Esophagus squamous epithelium (tissue), 5 donors: ENCODE data around the gene PM20D1. TPM values are rescaled to one million over a fixed set of nuclear protein-coding genes. Genes with fewer than 3 reads are reported as not detected.
A peak's percentile ranks its signal among the peaks of the same experiment; 100 is the strongest.

ENCODE experiments used
- DNase-seq: peaks from one replicate; lab custom pipeline; 2025; lab: John Stamatoyannopoulos, UW
- H3K27ac ChIP-seq, 4 donors: fragments of 200-600 bp; sonication (generic); one replicate each; pipeline ENCODE4 v1.5.1; 2016 to 2019; ENCODE audit warnings: mild to moderate bottlenecking in 1 of 4
- H3K27me3 ChIP-seq, 4 donors: fragments of 200-600 bp; sonication (generic); 1 replicate in 3 of 4; 2 replicates in 1 of 4; pipeline versions ENCODE4 v1.5.1 to v1.6.0; 2017 to 2021; ENCODE audit warnings: antibody characterized with exemption in 1 of 4
- H3K36me3 ChIP-seq, 3 donors: fragments of 200-600 bp; sonication (generic); one replicate each; pipeline ENCODE4 v1.5.1; 2016 to 2019
- H3K4me1 ChIP-seq, 3 donors: fragments of 200-600 bp; sonication (generic); one replicate each; pipeline ENCODE4 v1.5.1; 2017 to 2019
- H3K4me3 ChIP-seq, 4 donors: fragments of 200-600 bp; sonication (generic); 1 replicate in 3 of 4; 2 replicates in 1 of 4; pipeline ENCODE4 v1.5.1; 2016 to 2019; ENCODE audit warnings: mild to moderate bottlenecking in 2 of 4, moderate library complexity in 1 of 4
- H3K9me3 ChIP-seq, 3 donors: fragments of 200-600 bp; sonication (generic); one replicate each; pipeline ENCODE4 v1.5.1; 2016 to 2019
- POLR2A ChIP-seq, 4 donors: fragments of 450-650 bp; IDR thresholded peaks; one replicate each; pipeline ENCODE4 v1.6.1; 2017; ENCODE audit warnings: antibody characterized with exemption in 4 of 4, mild to moderate bottlenecking in 4 of 4, moderate library complexity in 3 of 4
- WGBS, 2 donors: methylation state at CpG; one replicate each; pipeline ENCODE4 v1.1.5; 2018; 5-methylcytosine and 5-hydroxymethylcytosine counted together
- intact Hi-C: fragments of 100-400 bp; cut with DNase I; formaldehyde crosslinking; loops from one replicate; pipeline ENCODE4 v1.15.0; 2022
- total RNA-seq, 4 donors: library from RNA; depleted of rRNA; stranded (reverse); fragments of >200 nt; gene quantifications; one replicate each; pipeline ENCODE4 v1.1.0, GENCODE V29; 2016
- TF ChIP-seq, protein P1 (sequence below), 6 experiments: fragments of 450-650 bp in 4 of 6; fragments of 200-600 bp in 2 of 6; sonication (generic) in 2 of 6; IDR thresholded peaks; one replicate each; pipeline ENCODE4 v1.5.1; 2016 to 2019; ENCODE audit warnings: antibody characterized with exemption in 6 of 6, mild to moderate bottlenecking in 4 of 6, moderate library complexity in 4 of 6
- donor health status: DM: yes; HTN: yes; CAD: no.

PM20D1 gene
- total RNA-seq, 4 donors from 2014 or later = 0.57 TPM; not detected in 3

- peaks cover 0 to 8% (median 0%) of the 10 kb centered on the region in 3 donors for H3K4me1 ChIP-seq
- H3K9me3 ChIP-seq = no peaks in the 10 kb centered on the region
- H3K27me3 ChIP-seq = no peaks in the 10 kb centered on the region
- no peak for TF ChIP-seq POLR2A (IDR thresholded peaks at IDR 0.05)
- no peak for DNase-seq
- peaks cover 4 to 86% (median 19%) of the 10 kb centered on the region in 3 donors for H3K36me3 ChIP-seq
- intact Hi-C loops = loop anchor here (10.0 kb wide), 1 partner anchor 118 kb away; no protein-coding TSS in a partner anchor
- H3K4me3 ChIP-seq = no peak overlapping the region
- 75 to 80% methylated on average over 1 of the region's 2 CpGs for WGBS, 2 donors
- no peak overlapping the region for H3K27ac ChIP-seq
These were observed 52.8 kb downstream of the PM20D1 start for GRCh38 chr1:205797168-205797567.

DNA sequence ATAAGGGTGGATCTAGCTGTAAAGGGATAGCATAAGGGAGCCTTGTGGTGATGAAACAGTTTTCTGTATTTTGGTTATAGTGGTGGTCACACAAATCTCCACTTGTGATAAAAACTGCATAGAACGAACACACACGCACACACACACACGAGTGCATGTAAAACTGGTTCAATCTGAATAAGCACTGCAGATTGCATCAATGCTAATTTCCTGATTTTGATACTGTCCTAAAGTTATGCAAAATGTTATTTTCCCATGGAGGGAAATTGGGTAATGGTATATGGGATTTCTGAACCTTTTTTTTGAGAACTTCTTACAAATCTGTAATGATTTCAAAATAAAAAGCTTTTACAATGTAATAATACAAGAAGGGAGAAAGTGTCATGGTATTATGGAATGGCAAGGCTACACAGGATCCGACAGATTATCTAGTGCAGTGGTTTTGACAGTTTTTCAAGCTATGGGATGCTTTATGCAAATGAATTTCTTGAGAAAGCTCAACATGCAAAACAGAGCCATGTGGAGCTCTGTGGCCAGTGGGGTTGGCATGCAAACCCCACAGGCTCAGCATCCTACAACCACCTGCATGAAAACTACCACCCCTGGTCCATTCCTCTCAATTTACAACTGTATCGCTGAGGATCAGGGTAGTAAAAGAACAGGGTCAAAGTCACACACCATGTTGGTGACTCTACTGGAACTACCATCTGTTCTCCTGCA is 55.8 kb downstream of the PM20D1 start:
- H3K4me3 ChIP-seq = no peak overlapping the region
- no peaks in the 10 kb centered on the region for H3K9me3 ChIP-seq
- no peaks in the 10 kb centered on the region for H3K27me3 ChIP-seq
- H3K4me1 ChIP-seq = peaks cover 0 to 6% (median 0%) of the 10 kb centered on the region in 3 donors
- WGBS, 2 donors = 62 to 75% methylated on average over 5 of the region's 5 CpGs
- H3K36me3 ChIP-seq = peaks cover 4 to 89% (median 13%) of the 10 kb centered on the region in 3 donors
- intact Hi-C loops = loop anchor here (5.0 to 10.0 kb wide), 2 partner anchors 121 to 183 kb away; no protein-coding TSS in a partner anchor
- DNase-seq = no peak
- no peak for TF ChIP-seq POLR2A (IDR thresholded peaks at IDR 0.05)
- TF ChIP-seq, protein P1, sequence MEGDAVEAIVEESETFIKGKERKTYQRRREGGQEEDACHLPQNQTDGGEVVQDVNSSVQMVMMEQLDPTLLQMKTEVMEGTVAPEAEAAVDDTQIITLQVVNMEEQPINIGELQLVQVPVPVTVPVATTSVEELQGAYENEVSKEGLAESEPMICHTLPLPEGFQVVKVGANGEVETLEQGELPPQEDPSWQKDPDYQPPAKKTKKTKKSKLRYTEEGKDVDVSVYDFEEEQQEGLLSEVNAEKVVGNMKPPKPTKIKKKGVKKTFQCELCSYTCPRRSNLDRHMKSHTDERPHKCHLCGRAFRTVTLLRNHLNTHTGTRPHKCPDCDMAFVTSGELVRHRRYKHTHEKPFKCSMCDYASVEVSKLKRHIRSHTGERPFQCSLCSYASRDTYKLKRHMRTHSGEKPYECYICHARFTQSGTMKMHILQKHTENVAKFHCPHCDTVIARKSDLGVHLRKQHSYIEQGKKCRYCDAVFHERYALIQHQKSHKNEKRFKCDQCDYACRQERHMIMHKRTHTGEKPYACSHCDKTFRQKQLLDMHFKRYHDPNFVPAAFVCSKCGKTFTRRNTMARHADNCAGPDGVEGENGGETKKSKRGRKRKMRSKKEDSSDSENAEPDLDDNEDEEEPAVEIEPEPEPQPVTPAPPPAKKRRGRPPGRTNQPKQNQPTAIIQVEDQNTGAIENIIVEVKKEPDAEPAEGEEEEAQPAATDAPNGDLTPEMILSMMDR (IDR thresholded peaks at IDR 0.05) = no peak
- no peak overlapping the region for H3K27ac ChIP-seq

DNA sequence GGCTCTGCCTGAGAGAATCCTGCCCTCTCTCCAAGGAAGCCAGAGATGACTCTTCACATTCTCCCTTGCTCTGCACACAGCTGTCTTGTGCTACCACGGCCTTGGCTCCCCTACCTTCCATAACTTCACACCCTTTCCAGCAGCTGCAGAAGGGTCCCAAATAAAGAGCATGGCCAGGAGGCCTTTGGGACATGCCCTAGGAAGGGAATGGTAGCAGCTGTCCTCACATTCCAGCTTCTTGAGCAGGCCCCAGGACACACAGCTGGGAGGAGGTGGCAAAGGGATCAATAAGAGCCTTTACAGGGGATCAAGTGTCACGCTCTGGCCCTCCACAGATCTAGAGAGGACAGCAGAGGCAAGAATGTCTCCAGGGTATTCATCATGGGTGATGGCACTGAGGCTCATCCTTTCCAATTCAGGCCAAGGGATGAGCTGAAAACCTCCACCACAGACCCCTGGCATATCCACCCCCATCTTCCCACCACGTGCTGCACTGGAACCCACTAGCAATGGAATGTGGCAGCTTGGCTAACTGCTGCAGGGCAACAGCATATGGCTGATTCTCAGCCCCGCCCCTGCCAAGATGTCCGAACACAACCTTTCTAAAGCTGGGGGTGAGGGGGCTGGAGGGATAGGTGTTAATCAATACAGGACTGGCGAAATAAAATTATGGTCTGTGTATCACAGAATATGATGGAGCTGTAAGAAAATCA is 56.8 kb downstream of the PM20D1 start:
- H3K4me1 ChIP-seq = no peaks in the 10 kb centered on the region
- peaks cover 4 to 78% (median 11%) of the 10 kb centered on the region in 3 donors for H3K36me3 ChIP-seq
- no peak overlapping the region for H3K27ac ChIP-seq
- whole genome bisulfite sequencing, 2 donors = 77 to 85% methylated on average over 4 to 6 of the region's 6 CpGs
- no peak overlapping the region for H3K4me3 ChIP-seq
- TF ChIP-seq POLR2A (IDR thresholded peaks at IDR 0.05) = no peak
- TF ChIP-seq, protein P1 (IDR thresholded peaks at IDR 0.05) = no peak
- H3K9me3 ChIP-seq = no peaks in the 10 kb centered on the region
- H3K27me3 ChIP-seq = no peaks in the 10 kb centered on the region
- DNase-seq = no peak
- intact Hi-C loops = loop anchor here (5.0 to 10.0 kb wide), 2 partner anchors 122 to 184 kb away; no protein-coding TSS in a partner anchor

GRCh38 chr1:205792481-205792881 is 57.5 kb downstream of the PM20D1 start:
- H3K27me3 ChIP-seq = no peaks in the 10 kb centered on the region
- H3K27ac ChIP-seq = no peak overlapping the region
- WGBS, 2 donors = 63 to 92% methylated on average over 8 of the region's 8 CpGs
- DNase-seq = no peak
- no peaks in the 10 kb centered on the region for H3K4me1 ChIP-seq
- H3K36me3 ChIP-seq = peaks cover 4 to 72% (median 5%) of the 10 kb centered on the region in 3 donors
- H3K9me3 ChIP-seq = no peaks in the 10 kb centered on the region
- intact Hi-C loops = loop anchor here (5.0 to 10.0 kb wide), 2 partner anchors 122 to 185 kb away; no protein-coding TSS in a partner anchor
- no peak overlapping the region for H3K4me3 ChIP-seq
- TF ChIP-seq, protein P1 (IDR thresholded peaks at IDR 0.05) = no peak
- no peak for TF ChIP-seq POLR2A (IDR thresholded peaks at IDR 0.05)

GRCh38 chr1:205791568-205792180 is 58.3 kb downstream of the PM20D1 start:
- peaks cover 0 to 64% (median 0%) of the 10 kb centered on the region in 3 donors for H3K36me3 ChIP-seq
- H3K27me3 ChIP-seq = no peaks in the 10 kb centered on the region
- H3K27ac ChIP-seq = no peak overlapping the region
- TF ChIP-seq, protein P1 (IDR thresholded peaks at IDR 0.05) = peak; percentile 40 to 81 (median 68)
- no peak for TF ChIP-seq POLR2A (IDR thresholded peaks at IDR 0.05)
- intact Hi-C loops = loop anchor here (5.0 to 10.0 kb wide), 2 partner anchors 123 to 186 kb away; no protein-coding TSS in a partner anchor
- WGBS, 2 donors = 57 to 59% methylated on average over 4 to 5 of the region's 5 CpGs
- H3K4me3 ChIP-seq = no peak overlapping the region
- no peaks in the 10 kb centered on the region for H3K4me1 ChIP-seq
- no peak for DNase-seq
- H3K9me3 ChIP-seq = no peaks in the 10 kb centered on the region
